MM.1S (cell line): ENCODE results near the gene CCDC73.
"Not testable (repeated sequence)": the region's sequence is repeated elsewhere in the genome, so short reads cannot be mapped to it uniquely, and the experiment has no call there.

Experiments used
- DNase-seq: peaks from one replicate; pipeline ENCODE4 v3.0.0-alpha.2; 2015
- H2AFZ ChIP-seq: fragments of 300-600 bp; sonication (generic); 2 replicates; pipeline ENCODE4 v1.6.0; 2016; ENCODE audit warnings: antibody characterized with exemption, low read length
- H3F3A ChIP-seq: fragments of 300-600 bp; sonication (generic); 2 replicates; pipeline ENCODE4 v1.6.1; 2016; ENCODE audit warnings: mild to moderate bottlenecking, antibody characterized with exemption, low read length, moderate library complexity, mixed read lengths; ENCODE audit not compliant: insufficient read depth
- H3K27ac ChIP-seq: fragments of 300-600 bp; sonication (generic); 2 replicates; pipeline ENCODE4 v1.5.1; 2016; ENCODE audit warnings: mild to moderate bottlenecking, low read length
- H3K27me3 ChIP-seq: fragments of 300-600 bp; sonication (generic); replicated peaks from 2 replicates; pipeline ENCODE4 v1.6.0; 2016; ENCODE audit warnings: low read length; ENCODE audit not compliant: insufficient read depth
- H3K36me3 ChIP-seq: fragments of 300-600 bp; sonication (generic); replicated peaks from 2 replicates; pipeline ENCODE4 v1.6.1; 2016; ENCODE audit warnings: mild to moderate bottlenecking, low read length, mixed read lengths; ENCODE audit not compliant: insufficient read depth
- H3K4me1 ChIP-seq: fragments of 300-600 bp; sonication (generic); 2 replicates; pipeline ENCODE4 v1.6.1; 2016; ENCODE audit warnings: low read length, mixed read lengths
- H3K4me2 ChIP-seq: fragments of 300-600 bp; sonication (generic); 2 replicates; pipeline ENCODE4 v1.6.0; 2016; ENCODE audit warnings: low read depth, low read length
- H3K4me3 ChIP-seq: fragments of 300-600 bp; sonication (generic); 2 replicates; pipeline ENCODE4 v1.5.1; 2016; ENCODE audit warnings: low read length, mixed read lengths
- H3K79me2 ChIP-seq: fragments of 300-600 bp; sonication (generic); 2 replicates; pipeline ENCODE4 v1.6.1; 2016; ENCODE audit warnings: mixed run types, low read length, mixed read lengths
- H3K9ac ChIP-seq: fragments of 300-600 bp; sonication (generic); 2 replicates; pipeline ENCODE4 v1.6.1; 2016; ENCODE audit warnings: low read length, mixed read lengths
- H3K9me2 ChIP-seq: fragments of 300-600 bp; sonication (generic); replicated peaks from 2 replicates; pipeline ENCODE4 v1.6.1; 2016; ENCODE audit warnings: mild to moderate bottlenecking, low read length, mixed read lengths; ENCODE audit not compliant: insufficient read depth
- H3K9me3 ChIP-seq: fragments of 300-600 bp; sonication (generic); replicated peaks from 2 replicates; pipeline ENCODE4 v1.6.1; 2016; ENCODE audit warnings: mild to moderate bottlenecking, low read length, mixed read lengths; ENCODE audit not compliant: insufficient read depth
- H4K20me1 ChIP-seq: fragments of 300-600 bp; sonication (generic); 2 replicates; pipeline ENCODE4 v1.6.1; 2016; ENCODE audit warnings: mild to moderate bottlenecking, low read length, moderate library complexity, mixed read lengths; ENCODE audit not compliant: insufficient read depth
- EZH2 ChIP-seq: fragments of 300-600 bp; sonication (generic); optimal IDR thresholded peaks from 2 replicates; pipeline ENCODE3; 2017; ENCODE audit warnings: low read depth, mild to moderate bottlenecking, antibody characterized with exemption, low read length, mixed read lengths
- EZH2phosphoT487 ChIP-seq: fragments of 300-600 bp; sonication (generic); IDR thresholded peaks from 2 replicates; pipeline ENCODE4 v1.6.1; 2018; ENCODE audit warnings: antibody characterized with exemption, low read length
- TF ChIP-seq, protein P1 (sequence below): fragments of 300-600 bp; sonication (generic); IDR thresholded peaks from 2 replicates; pipeline ENCODE4 v1.5.1; 2016; ENCODE audit warnings: antibody characterized with exemption, low read length, mixed read lengths

Gene CCDC73

DNA sequence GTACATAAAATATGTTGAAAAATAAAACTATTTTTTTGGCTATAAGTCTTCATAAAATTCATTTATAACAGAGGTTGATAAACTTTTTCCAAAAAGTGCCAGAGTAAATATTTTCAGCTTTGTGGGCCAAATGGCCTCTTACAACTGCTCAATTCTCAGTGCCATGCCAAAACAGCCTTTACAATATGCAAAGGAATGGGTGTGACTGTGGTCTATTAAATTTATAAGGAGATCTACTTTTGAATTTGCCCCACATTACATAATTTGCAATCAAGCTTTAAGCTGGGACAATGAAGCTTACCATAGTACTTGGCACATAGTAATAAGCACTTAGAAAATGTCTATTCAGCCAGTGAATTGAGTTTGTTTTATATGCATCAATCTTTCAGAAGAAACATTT is 188.2 kb downstream of the CCDC73 start:
- peaks cover 5% of the 10 kb centered on the region; the same call in 1 of the 2 replicates for H3K36me3 ChIP-seq
- TF ChIP-seq EZH2phosphoT487 (no peak), EZH2 (no peak)
- TF ChIP-seq, protein P1, sequence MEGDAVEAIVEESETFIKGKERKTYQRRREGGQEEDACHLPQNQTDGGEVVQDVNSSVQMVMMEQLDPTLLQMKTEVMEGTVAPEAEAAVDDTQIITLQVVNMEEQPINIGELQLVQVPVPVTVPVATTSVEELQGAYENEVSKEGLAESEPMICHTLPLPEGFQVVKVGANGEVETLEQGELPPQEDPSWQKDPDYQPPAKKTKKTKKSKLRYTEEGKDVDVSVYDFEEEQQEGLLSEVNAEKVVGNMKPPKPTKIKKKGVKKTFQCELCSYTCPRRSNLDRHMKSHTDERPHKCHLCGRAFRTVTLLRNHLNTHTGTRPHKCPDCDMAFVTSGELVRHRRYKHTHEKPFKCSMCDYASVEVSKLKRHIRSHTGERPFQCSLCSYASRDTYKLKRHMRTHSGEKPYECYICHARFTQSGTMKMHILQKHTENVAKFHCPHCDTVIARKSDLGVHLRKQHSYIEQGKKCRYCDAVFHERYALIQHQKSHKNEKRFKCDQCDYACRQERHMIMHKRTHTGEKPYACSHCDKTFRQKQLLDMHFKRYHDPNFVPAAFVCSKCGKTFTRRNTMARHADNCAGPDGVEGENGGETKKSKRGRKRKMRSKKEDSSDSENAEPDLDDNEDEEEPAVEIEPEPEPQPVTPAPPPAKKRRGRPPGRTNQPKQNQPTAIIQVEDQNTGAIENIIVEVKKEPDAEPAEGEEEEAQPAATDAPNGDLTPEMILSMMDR = no peak
- H3K27ac ChIP-seq = no peak overlapping the region

DNA sequence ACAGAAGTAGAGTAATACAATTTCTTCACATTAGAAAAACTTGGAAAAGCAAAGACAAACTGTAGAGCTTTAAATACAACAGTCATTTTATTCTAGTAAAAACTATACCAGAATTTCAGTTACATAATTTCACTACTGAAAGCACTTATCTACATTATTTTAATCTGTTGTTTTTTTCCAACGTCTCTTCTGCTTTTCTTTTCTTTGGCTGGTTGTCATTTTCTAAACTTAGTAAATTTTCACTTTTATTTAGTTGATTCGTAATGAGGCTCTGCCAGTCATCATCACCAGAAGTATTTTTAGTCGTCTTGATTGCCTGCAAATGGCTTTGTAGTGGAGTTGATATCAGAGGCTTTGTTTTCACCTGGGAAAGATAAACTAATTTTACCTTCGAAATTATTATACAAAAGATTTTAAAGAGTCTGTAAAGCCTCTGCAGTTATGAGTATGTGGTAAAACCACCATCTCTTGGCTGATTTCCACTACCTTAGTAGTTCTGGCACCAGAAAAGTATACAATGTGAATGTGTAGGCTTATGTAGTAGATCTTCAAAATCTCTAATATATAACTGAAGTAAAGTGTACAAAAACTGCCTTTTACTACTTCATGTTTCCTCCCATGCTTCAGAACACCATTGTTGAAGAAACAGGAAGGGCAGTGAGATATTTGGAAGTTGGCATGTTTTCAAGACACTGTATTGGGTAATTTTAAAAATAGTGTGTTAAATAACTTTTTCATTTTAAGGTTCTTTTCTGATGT is 191.6 kb downstream of the CCDC73 start:
- H3K9ac ChIP-seq = no peak overlapping the region
- DNase-seq = no peak
- H2AFZ ChIP-seq = no peak overlapping the region

More for the DNA sequence above, 188.2 kb downstream of the CCDC73 start:
- H3K79me2 ChIP-seq = no peaks in the 10 kb centered on the region
- H3K9me3 ChIP-seq = no peaks in the 10 kb centered on the region
- no peaks in the 10 kb centered on the region for H3K4me1 ChIP-seq
- no peaks in the 10 kb centered on the region for H4K20me1 ChIP-seq
- no peaks in the 10 kb centered on the region for H3K27me3 ChIP-seq
- H3K4me2 ChIP-seq = no peak overlapping the region
- no peak for DNase-seq
- H3F3A ChIP-seq = no peaks in the 10 kb centered on the region
- no peaks in the 10 kb centered on the region for H3K9me2 ChIP-seq
- H2AFZ ChIP-seq = no peak overlapping the region
- no peak overlapping the region for H3K4me3 ChIP-seq
- no peak overlapping the region for H3K9ac ChIP-seq

DNA sequence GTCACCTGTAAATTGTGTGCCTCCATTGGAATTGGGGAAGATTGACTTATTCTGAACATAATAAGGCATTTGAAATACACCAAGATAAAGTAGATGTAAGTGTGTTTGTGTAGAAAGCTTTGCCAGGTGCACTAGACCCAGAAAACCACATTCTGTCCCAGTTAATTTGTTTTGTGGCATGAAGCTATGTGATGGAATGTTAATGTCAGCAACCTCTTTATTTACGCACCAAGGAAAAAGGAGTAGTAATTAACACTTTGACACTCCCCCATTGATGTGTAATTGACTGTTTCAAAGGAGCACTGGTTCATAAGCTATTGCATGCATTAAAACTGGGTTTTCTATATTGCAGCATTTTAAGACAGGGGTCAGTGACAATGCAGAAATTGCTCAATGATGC is 196.5 kb downstream of the CCDC73 start:
- H3K4me1 ChIP-seq = no peaks in the 10 kb centered on the region
- H3K79me2 ChIP-seq = peaks cover 8% of the 10 kb centered on the region; the same call in 1 of the 2 replicates
- DNase-seq = no peak
- H2AFZ ChIP-seq = no peak overlapping the region
- no peak overlapping the region for H3K4me2 ChIP-seq
- no peaks in the 10 kb centered on the region for H3F3A ChIP-seq
- no peak overlapping the region for H3K27ac ChIP-seq
- no peaks in the 10 kb centered on the region for H3K9me2 ChIP-seq
- no peaks in the 10 kb centered on the region for H3K9me3 ChIP-seq
- TF ChIP-seq, protein P1 = no peak
- TF ChIP-seq EZH2phosphoT487 (no peak), EZH2 (no peak)
- H3K9ac ChIP-seq = no peak overlapping the region
- no peaks in the 10 kb centered on the region for H3K27me3 ChIP-seq
- no peaks in the 10 kb centered on the region for H4K20me1 ChIP-seq
- no peak overlapping the region for H3K4me3 ChIP-seq
- H3K36me3 ChIP-seq = peaks cover 8% of the 10 kb centered on the region; the same call in 1 of the 2 replicates

More for the DNA sequence above, 191.6 kb downstream of the CCDC73 start:
- Histone ChIP-seq H3K27ac (no peak overlapping the region), H4K20me1 (no peaks in the 10 kb centered on the region), H3K36me3 (peaks cover 9% of the 10 kb centered on the region; the same call in 1 of the 2 replicates), H3F3A (no peaks in the 10 kb centered on the region), H3K4me1 (no peaks in the 10 kb centered on the region), H3K9me2 (no peaks in the 10 kb centered on the region), H3K4me2 (no peak overlapping the region), H3K27me3 (no peaks in the 10 kb centered on the region), H3K79me2 (no peaks in the 10 kb centered on the region), H3K9me3 (no peaks in the 10 kb centered on the region), H3K4me3 (no peak overlapping the region)
- no peak for TF ChIP-seq EZH2phosphoT487
- no peak for TF ChIP-seq EZH2
- TF ChIP-seq, protein P1 = no peak

DNA sequence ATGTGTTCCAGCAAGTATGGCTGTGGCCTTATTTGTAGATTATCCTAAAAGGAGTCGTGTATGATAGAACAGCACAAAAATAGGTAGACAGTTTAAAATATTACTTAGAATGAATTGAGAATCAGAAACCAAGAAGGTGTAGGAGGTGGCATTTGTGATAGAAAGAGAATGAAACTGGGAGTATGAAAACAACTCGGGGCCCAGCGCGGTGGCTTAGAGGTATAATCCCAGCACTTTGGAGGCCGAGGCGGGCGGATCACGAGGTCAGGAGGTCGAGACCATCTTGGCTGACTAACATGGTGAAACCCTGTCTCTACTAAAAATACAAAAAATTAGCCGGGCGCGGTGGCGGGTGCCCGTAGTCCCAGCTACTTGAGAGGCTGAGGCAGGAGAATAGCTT is 198.3 kb downstream of the CCDC73 start:
- not testable (repeated sequence) for H3K9me2 ChIP-seq, H3K27me3 ChIP-seq, H3K4me2 ChIP-seq, H3K9me3 ChIP-seq, H3F3A ChIP-seq, H3K4me3 ChIP-seq, H3K9ac ChIP-seq, H3K27ac ChIP-seq, H4K20me1 ChIP-seq, H3K4me1 ChIP-seq, DNase-seq, H2AFZ ChIP-seq
- Histone ChIP-seq H3K79me2 (peaks cover 10% of the 10 kb centered on the region; the same call in 1 of the 2 replicates), H3K36me3 (peaks cover 17% of the 10 kb centered on the region; the same call in 1 of the 2 replicates)
